ENCODE data around the gene XDH.

The XDH gene

GRCh38 chr2:31384351-31384750 is 30.2 kb downstream of the XDH start:
- no peak overlapping the region for H2BK120ac ChIP-seq (ENCODE audit: low read depth, low read length)
- H3K4ac ChIP-seq (ENCODE audit: low read length) = no peak overlapping the region
- WGBS, 2 donors (ENCODE audit: extremely low coverage in 2 of 2, insufficient read length in 2 of 2, insufficient replicate concordance in 1 of 2) = no CpG with 5 or more reads among the region's 3 CpGs
- H2AFZ ChIP-seq (ENCODE audit: low read length) = no peak overlapping the region
- H3K23ac ChIP-seq (ENCODE audit: low read depth, low read length, poor library complexity) = no peak overlapping the region
- no peaks in the 10 kb centered on the region for H3K9me3 ChIP-seq (replicated peaks in 1 of 2; ENCODE audit: control insufficient read depth in 2 of 2, insufficient read depth in 1 of 2, low read depth in 1 of 2, low read length in 2 of 2)
- H3K14ac ChIP-seq (ENCODE audit: low read length) = no peak overlapping the region
- no peaks in the 10 kb centered on the region for H3K36me3 ChIP-seq (replicated peaks in 1 of 2; ENCODE audit: control insufficient read depth in 2 of 2, insufficient read depth in 2 of 2, low read length in 2 of 2)
- H3K4me3 ChIP-seq (ENCODE audit: low read length in 2 of 2) = no peak overlapping the region
- H2BK15ac ChIP-seq (ENCODE audit: low read length) = no peak overlapping the region
- H4K8ac ChIP-seq (ENCODE audit: low read depth, low read length) = no peak overlapping the region
- H2BK5ac ChIP-seq (ENCODE audit: low read length) = no peak overlapping the region
- no peak for DNase-seq (ENCODE audit: low spot score)
- H2AK5ac ChIP-seq (ENCODE audit: low read depth, low read length) = no peak overlapping the region
- no peak overlapping the region for H3K4me2 ChIP-seq (ENCODE audit: insufficient read depth, low read length, poor library complexity, severe bottlenecking)
- no peak overlapping the region for H3K27ac ChIP-seq (replicated peaks; ENCODE audit: low read length)
- H3K9ac ChIP-seq (ENCODE audit: low read depth, low read length, poor library complexity) = no peak overlapping the region
- no peaks in the 10 kb centered on the region for H3K79me1 ChIP-seq (ENCODE audit: low read depth, low read length)
- no peak overlapping the region for H3K18ac ChIP-seq (ENCODE audit: low read length)
- peaks cover 0 to 2% of the 10 kb centered on the region in 2 donors for H3K4me1 ChIP-seq (ENCODE audit: control insufficient read depth in 2 of 2, insufficient read depth in 1 of 2, low read depth in 1 of 2, low read length in 2 of 2)
- H2BK12ac ChIP-seq (ENCODE audit: low read length) = no peak overlapping the region
- H3K27me3 ChIP-seq (ENCODE audit: control insufficient read depth in 3 of 3, insufficient read depth in 3 of 3, low read depth in 1 of 3, low read length in 3 of 3) = no peaks in the 10 kb centered on the region
- no peak overlapping the region for H4K91ac ChIP-seq (ENCODE audit: low read depth, low read length, poor library complexity)

DNA sequence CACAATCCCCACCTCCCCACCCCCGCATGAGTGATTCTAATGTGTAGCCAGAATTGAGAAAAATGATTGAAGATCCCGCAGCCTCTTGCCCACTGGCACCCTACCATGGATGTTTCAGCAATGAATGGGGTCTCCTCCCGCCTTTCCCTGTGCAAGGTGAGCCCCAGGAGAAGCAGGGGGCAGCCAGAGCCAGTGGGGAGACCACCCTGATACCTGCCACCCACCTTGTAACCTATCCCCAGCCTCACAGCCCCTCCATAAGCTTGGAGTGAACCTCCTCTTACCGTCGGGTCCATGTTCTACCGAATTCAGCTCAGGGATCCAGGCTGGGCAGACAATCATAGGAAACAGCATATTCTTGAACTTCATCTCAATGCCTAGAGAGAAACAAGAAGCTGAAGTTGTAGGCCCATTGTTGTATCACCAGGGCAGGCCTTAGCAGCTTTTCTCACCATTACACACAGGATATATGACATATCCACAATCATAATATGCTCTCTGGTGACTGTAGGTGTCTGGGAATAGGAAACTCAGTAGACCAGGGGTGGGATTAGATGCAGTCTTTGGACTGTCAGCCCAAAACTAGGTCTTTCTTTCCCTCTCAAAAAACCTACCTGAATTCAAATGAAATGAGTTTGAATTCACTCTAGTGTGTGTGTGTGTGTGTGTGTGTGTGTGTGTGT is 30.9 kb downstream of the XDH start:
- H2BK5ac ChIP-seq (ENCODE audit: low read length) = no peak overlapping the region
- H3K79me1 ChIP-seq (ENCODE audit: low read depth, low read length) = no peaks in the 10 kb centered on the region
- no peak overlapping the region for H3K14ac ChIP-seq (ENCODE audit: low read length)
- no peak overlapping the region for H3K4me2 ChIP-seq (ENCODE audit: insufficient read depth, low read length, poor library complexity, severe bottlenecking)
- H3K4me1 ChIP-seq (ENCODE audit: control insufficient read depth in 2 of 2, insufficient read depth in 1 of 2, low read depth in 1 of 2, low read length in 2 of 2) = peaks cover 0 to 2% of the 10 kb centered on the region in 2 donors
- H3K36me3 ChIP-seq (replicated peaks in 1 of 2; ENCODE audit: control insufficient read depth in 2 of 2, insufficient read depth in 2 of 2, low read length in 2 of 2) = no peaks in the 10 kb centered on the region
- H3K18ac ChIP-seq (ENCODE audit: low read length) = peak overlapping the region; percentile 15
- H4K8ac ChIP-seq (ENCODE audit: low read depth, low read length) = no peak overlapping the region
- H2AK5ac ChIP-seq (ENCODE audit: low read depth, low read length) = no peak overlapping the region
- H3K9ac ChIP-seq (ENCODE audit: low read depth, low read length, poor library complexity) = no peak overlapping the region
- no peak overlapping the region for H3K23ac ChIP-seq (ENCODE audit: low read depth, low read length, poor library complexity)
- no CpG with 5 or more reads among the region's 6 CpGs for WGBS, 2 donors (ENCODE audit: extremely low coverage in 2 of 2, insufficient read length in 2 of 2, insufficient replicate concordance in 1 of 2)
- no peak overlapping the region for H3K27ac ChIP-seq (replicated peaks; ENCODE audit: low read length)
- no peak overlapping the region for H3K4ac ChIP-seq (ENCODE audit: low read length)
- H2BK12ac ChIP-seq (ENCODE audit: low read length) = no peak overlapping the region
- H3K4me3 ChIP-seq (ENCODE audit: low read length in 2 of 2) = no peak overlapping the region
- H2BK15ac ChIP-seq (ENCODE audit: low read length) = no peak overlapping the region
- H3K27me3 ChIP-seq (ENCODE audit: control insufficient read depth in 3 of 3, insufficient read depth in 3 of 3, low read depth in 1 of 3, low read length in 3 of 3) = no peaks in the 10 kb centered on the region
- no peak overlapping the region for H4K91ac ChIP-seq (ENCODE audit: low read depth, low read length, poor library complexity)
- H2BK120ac ChIP-seq (ENCODE audit: low read depth, low read length) = no peak overlapping the region
- no peak overlapping the region for H2AFZ ChIP-seq (ENCODE audit: low read length)
- DNase-seq (ENCODE audit: low spot score) = no peak
- no peaks in the 10 kb centered on the region for H3K9me3 ChIP-seq (replicated peaks in 1 of 2; ENCODE audit: control insufficient read depth in 2 of 2, insufficient read depth in 1 of 2, low read depth in 1 of 2, low read length in 2 of 2)

- no peak overlapping the region for H3K27ac ChIP-seq (replicated peaks; ENCODE audit: low read length)
- no peak overlapping the region for H3K14ac ChIP-seq (ENCODE audit: low read length)
- H2BK5ac ChIP-seq (ENCODE audit: low read length) = no peak overlapping the region
- DNase-seq (ENCODE audit: low spot score) = no peak
- H3K4me1 ChIP-seq (ENCODE audit: control insufficient read depth in 2 of 2, insufficient read depth in 1 of 2, low read depth in 1 of 2, low read length in 2 of 2) = peaks cover 0 to 2% of the 10 kb centered on the region in 2 donors
- H4K8ac ChIP-seq (ENCODE audit: low read depth, low read length) = no peak overlapping the region
- H3K9me3 ChIP-seq (replicated peaks in 1 of 2; ENCODE audit: control insufficient read depth in 2 of 2, insufficient read depth in 1 of 2, low read depth in 1 of 2, low read length in 2 of 2) = no peaks in the 10 kb centered on the region
- no peak overlapping the region for H2AFZ ChIP-seq (ENCODE audit: low read length)
- H2BK15ac ChIP-seq (ENCODE audit: low read length) = no peak overlapping the region
- no peaks in the 10 kb centered on the region for H3K79me1 ChIP-seq (ENCODE audit: low read depth, low read length)
- no peak overlapping the region for H3K4me3 ChIP-seq (ENCODE audit: low read length in 2 of 2)
- no peaks in the 10 kb centered on the region for H3K27me3 ChIP-seq (ENCODE audit: control insufficient read depth in 3 of 3, insufficient read depth in 3 of 3, low read depth in 1 of 3, low read length in 3 of 3)
- H3K18ac ChIP-seq (ENCODE audit: low read length) = no peak overlapping the region
- no peak overlapping the region for H2AK5ac ChIP-seq (ENCODE audit: low read depth, low read length)
- no peak overlapping the region for H4K91ac ChIP-seq (ENCODE audit: low read depth, low read length, poor library complexity)
- H3K4me2 ChIP-seq (ENCODE audit: insufficient read depth, low read length, poor library complexity, severe bottlenecking) = no peak overlapping the region
- no peaks in the 10 kb centered on the region for H3K36me3 ChIP-seq (replicated peaks in 1 of 2; ENCODE audit: control insufficient read depth in 2 of 2, insufficient read depth in 2 of 2, low read length in 2 of 2)
- H3K4ac ChIP-seq (ENCODE audit: low read length) = no peak overlapping the region
- H3K9ac ChIP-seq (ENCODE audit: low read depth, low read length, poor library complexity) = no peak overlapping the region
- H3K23ac ChIP-seq (ENCODE audit: low read depth, low read length, poor library complexity) = no peak overlapping the region
- WGBS, 2 donors (ENCODE audit: extremely low coverage in 2 of 2, insufficient read length in 2 of 2, insufficient replicate concordance in 1 of 2) = no CpG with 5 or more reads among the region's 8 CpGs
- no peak overlapping the region for H2BK120ac ChIP-seq (ENCODE audit: low read depth, low read length)
- H2BK12ac ChIP-seq (ENCODE audit: low read length) = no peak overlapping the region
These were observed 32.0 kb downstream of the XDH start for GRCh38 chr2:31382452-31383120.

DNA sequence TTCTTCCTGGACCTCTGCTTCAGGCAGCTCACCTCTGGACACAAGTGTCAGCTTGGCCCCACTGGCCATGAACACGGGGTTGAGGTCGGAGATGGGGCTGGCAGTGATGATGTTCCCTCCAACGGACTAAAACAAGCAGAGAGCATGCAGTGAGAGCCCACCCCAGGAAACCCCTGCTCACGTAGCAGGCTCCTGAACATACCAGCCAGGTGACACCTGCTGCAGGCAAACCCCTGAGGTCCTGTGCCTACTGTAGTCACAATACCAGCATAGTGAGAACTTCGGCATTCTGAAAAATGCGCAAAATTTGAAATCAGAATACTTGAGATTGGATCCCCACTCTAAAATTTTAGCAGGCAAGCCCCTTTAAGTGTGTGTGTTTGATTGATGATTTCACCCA is 32.9 kb downstream of the XDH start:
- Histone ChIP-seq H2BK12ac (ENCODE audit: low read length) (no peak overlapping the region), H2AFZ (ENCODE audit: low read length) (no peak overlapping the region), H3K36me3 (replicated peaks in 1 of 2; ENCODE audit: control insufficient read depth in 2 of 2, insufficient read depth in 2 of 2, low read length in 2 of 2) (no peaks in the 10 kb centered on the region), H2BK15ac (ENCODE audit: low read length) (no peak overlapping the region), H3K23ac (ENCODE audit: low read depth, low read length, poor library complexity) (no peak overlapping the region), H3K9me3 (replicated peaks in 1 of 2; ENCODE audit: control insufficient read depth in 2 of 2, insufficient read depth in 1 of 2, low read depth in 1 of 2, low read length in 2 of 2) (no peaks in the 10 kb centered on the region), H4K91ac (ENCODE audit: low read depth, low read length, poor library complexity) (no peak overlapping the region), H3K4me2 (ENCODE audit: insufficient read depth, low read length, poor library complexity, severe bottlenecking) (no peak overlapping the region), H2BK120ac (ENCODE audit: low read depth, low read length) (no peak overlapping the region), H3K18ac (ENCODE audit: low read length) (no peak overlapping the region), H3K4ac (ENCODE audit: low read length) (no peak overlapping the region), H3K27me3 (ENCODE audit: control insufficient read depth in 3 of 3, insufficient read depth in 3 of 3, low read depth in 1 of 3, low read length in 3 of 3) (no peaks in the 10 kb centered on the region), H2AK5ac (ENCODE audit: low read depth, low read length) (no peak overlapping the region), H2BK5ac (ENCODE audit: low read length) (no peak overlapping the region), H3K4me3 (ENCODE audit: low read length in 2 of 2) (no peak overlapping the region), H3K27ac (replicated peaks; ENCODE audit: low read length) (no peak overlapping the region), H3K79me1 (ENCODE audit: low read depth, low read length) (no peaks in the 10 kb centered on the region), H3K9ac (ENCODE audit: low read depth, low read length, poor library complexity) (no peak overlapping the region), H3K14ac (ENCODE audit: low read length) (no peak overlapping the region), H3K4me1 (ENCODE audit: control insufficient read depth in 2 of 2, insufficient read depth in 1 of 2, low read depth in 1 of 2, low read length in 2 of 2) (peaks cover 0 to 2% of the 10 kb centered on the region in 2 donors), H4K8ac (ENCODE audit: low read depth, low read length) (no peak overlapping the region)
- no peak for DNase-seq (ENCODE audit: low spot score)
- WGBS, 2 donors (ENCODE audit: extremely low coverage in 2 of 2, insufficient read length in 2 of 2, insufficient replicate concordance in 1 of 2) = no CpG with 5 or more reads among the region's 6 CpGs
